Common myeloid progenitor, CD34-positive (primary cell): ENCODE results near the gene SUSD4.

Source experiments
- CTCF ChIA-PET: fragments of 350-600 bp; sonication (Branson Sonifier 250); formaldehyde crosslinking; loops from one replicate; lab custom pipeline; 2021; ENCODE audit warnings: antibody characterized with exemption; lab: Charles Lee
- POLR2A ChIA-PET: fragments of 350-600 bp; sonication (Branson Sonifier 250); formaldehyde crosslinking; loops from one replicate; lab custom pipeline; 2021; ENCODE audit warnings: antibody characterized with exemption; lab: Charles Lee
- DNase-seq, 3 donors: peaks; one replicate each; pipeline versions ENCODE4 v3.0.0 to v3.0.0-alpha.2; 2013
- H3K27ac ChIP-seq, 2 experiments: 1 replicate in 1 of 2; 2 replicates in 1 of 2; pipeline ENCODE4 v1.7.0; 2013; ENCODE audit warnings: inconsistent platforms in 2 of 2, low read length in 2 of 2, mild to moderate bottlenecking in 2 of 2, low read depth in 1 of 2, moderate library complexity in 1 of 2; ENCODE audit not compliant: severe bottlenecking in 2 of 2, insufficient read depth in 1 of 2, poor library complexity in 1 of 2
- H3K27me3 ChIP-seq, 5 experiments: replicated peaks in 2 of 5; 1 replicate in 3 of 5; 2 replicates in 2 of 5; pipeline versions ENCODE4 v1.6.1 to v1.7.0; 2013; ENCODE audit warnings: low read length in 4 of 5, mild to moderate bottlenecking in 2 of 5, moderate library complexity in 2 of 5, inconsistent platforms in 1 of 5; ENCODE audit not compliant: insufficient read depth in 5 of 5, control insufficient read depth in 4 of 5
- H3K36me3 ChIP-seq, 4 experiments: 1 replicate in 2 of 4; 2 replicates in 2 of 4; pipeline versions ENCODE4 v1.6.1 to v1.7.0; 2013; ENCODE audit warnings: low read length in 3 of 4, control low read depth in 1 of 4, mild to moderate bottlenecking in 1 of 4; ENCODE audit not compliant: control insufficient read depth in 4 of 4, insufficient read depth in 4 of 4
- H3K4me1 ChIP-seq, 4 experiments: 1 replicate in 3 of 4; 2 replicates in 1 of 4; pipeline versions ENCODE4 v1.6.1 to v1.7.1; 2013; ENCODE audit warnings: low read length in 3 of 4, mild to moderate bottlenecking in 3 of 4, control low read depth in 1 of 4, inconsistent platforms in 1 of 4, moderate library complexity in 1 of 4; ENCODE audit not compliant: control insufficient read depth in 4 of 4, insufficient read depth in 4 of 4; ENCODE audit errors: control extremely low read depth in 1 of 4
- H3K4me3 ChIP-seq, 7 experiments: 1 replicate in 4 of 7; 2 replicates in 3 of 7; pipeline versions ENCODE4 v1.5.1 to v1.7.0; 2013; ENCODE audit warnings: mild to moderate bottlenecking in 7 of 7, low read length in 6 of 7, moderate library complexity in 6 of 7, inconsistent platforms in 2 of 7, low read depth in 2 of 7, control low read depth in 1 of 7; ENCODE audit not compliant: insufficient read depth in 4 of 7, control insufficient read depth in 1 of 7; ENCODE audit errors: extremely low read depth in 1 of 7
- H3K9me3 ChIP-seq, 5 experiments: 1 replicate in 4 of 5; 2 replicates in 1 of 5; pipeline versions ENCODE4 v1.6.1 to v1.7.1; 2013; ENCODE audit warnings: low read length in 4 of 5, mild to moderate bottlenecking in 2 of 5, inconsistent platforms in 1 of 5, low read depth in 1 of 5, moderate library complexity in 1 of 5; ENCODE audit not compliant: control insufficient read depth in 4 of 5, insufficient read depth in 2 of 5; ENCODE audit errors: control extremely low read depth in 1 of 5
- WGBS: methylation state at CpG from one replicate; pipeline ENCODE4 v1.1.5; 2013; ENCODE audit not compliant: insufficient coverage; 5-methylcytosine and 5-hydroxymethylcytosine counted together

Gene SUSD4

GRCh38 chr1:223203034-223203408 is 161.0 kb downstream of the SUSD4 start:
- H3K36me3 ChIP-seq, result no peaks in the 10 kb centered on the region
- no peaks in the 10 kb centered on the region for H3K4me1 ChIP-seq
- DNase-seq, result no peak
- WGBS, result 96% methylated on average over 8 of the region's 9 CpGs
- H3K4me3 ChIP-seq, result no peak overlapping the region
- no peak overlapping the region for H3K27ac ChIP-seq
- POLR2A ChIA-PET, result no interaction called here
- CTCF ChIA-PET, result no interaction called here
- peaks cover 0 to 3% (median 0%) of the 10 kb centered on the region in 5 experiments for H3K9me3 ChIP-seq
- peaks cover 0 to 2% (median 0%) of the 10 kb centered on the region in 5 experiments for H3K27me3 ChIP-seq

GRCh38 chr1:223202376-223203033 is 161.5 kb downstream of the SUSD4 start:
- H3K9me3 ChIP-seq, result peaks cover 0 to 3% (median 0%) of the 10 kb centered on the region in 5 experiments
- no peaks in the 10 kb centered on the region for H3K36me3 ChIP-seq
- no peak for DNase-seq
- no peak overlapping the region for H3K27ac ChIP-seq
- CTCF ChIA-PET, result no interaction called here
- no peaks in the 10 kb centered on the region for H3K4me1 ChIP-seq
- WGBS, result 91% methylated on average over 10 of the region's 13 CpGs
- no peak overlapping the region for H3K4me3 ChIP-seq
- POLR2A ChIA-PET, result no interaction called here
- H3K27me3 ChIP-seq, result peaks cover 0 to 2% (median 0%) of the 10 kb centered on the region in 5 experiments

- Histone ChIP-seq H3K27ac (no peak overlapping the region), H3K36me3 (no peaks in the 10 kb centered on the region), H3K27me3 (peaks cover 0 to 2% (median 0%) of the 10 kb centered on the region in 5 experiments), H3K9me3 (peaks cover 0 to 3% (median 0%) of the 10 kb centered on the region in 5 experiments), H3K4me3 (no peak overlapping the region), H3K4me1 (no peaks in the 10 kb centered on the region)
- ChIA-PET CTCF (no interaction called here), POLR2A (no interaction called here)
- DNase-seq, result no peak
- no CpG with 5 or more reads among the region's 2 CpGs for WGBS
These were observed 162.0 kb downstream of the SUSD4 start for GRCh38 chr1:223201967-223202366.

GRCh38 chr1:223200903-223201302 is 163.1 kb downstream of the SUSD4 start:
- no peak overlapping the region for H3K27ac ChIP-seq
- CTCF ChIA-PET, result no interaction called here
- POLR2A ChIA-PET, result no interaction called here
- no peak for DNase-seq
- H3K9me3 ChIP-seq, result peaks cover 0 to 3% (median 0%) of the 10 kb centered on the region in 5 experiments
- no peaks in the 10 kb centered on the region for H3K4me1 ChIP-seq
- 100% methylated on average over 3 of the region's 6 CpGs for WGBS
- peaks cover 0 to 2% (median 0%) of the 10 kb centered on the region in 5 experiments for H3K27me3 ChIP-seq
- H3K36me3 ChIP-seq, result no peaks in the 10 kb centered on the region
- H3K4me3 ChIP-seq, result no peak overlapping the region

GRCh38 chr1:223199094-223199647 is 164.8 kb downstream of the SUSD4 start:
- no peaks in the 10 kb centered on the region for H3K4me1 ChIP-seq
- no peak overlapping the region for H3K4me3 ChIP-seq
- H3K27ac ChIP-seq, result no peak overlapping the region
- H3K9me3 ChIP-seq, result peaks cover 0 to 3% (median 0%) of the 10 kb centered on the region in 5 experiments
- CTCF ChIA-PET, result no interaction called here
- peaks cover 0 to 2% (median 0%) of the 10 kb centered on the region in 5 experiments for H3K27me3 ChIP-seq
- DNase-seq, result no peak
- WGBS, result 73% methylated on average over 1 of the region's 2 CpGs
- no peaks in the 10 kb centered on the region for H3K36me3 ChIP-seq
- POLR2A ChIA-PET, result no interaction called here

- H3K4me3 ChIP-seq, result no peak overlapping the region
- no peaks in the 10 kb centered on the region for H3K4me1 ChIP-seq
- H3K27me3 ChIP-seq, result peaks cover 0 to 2% (median 0%) of the 10 kb centered on the region in 5 experiments
- ChIA-PET POLR2A (no interaction called here), CTCF (no interaction called here)
- WGBS, result no CpG with 5 or more reads among the region's 3 CpGs
- no peaks in the 10 kb centered on the region for H3K36me3 ChIP-seq
- DNase-seq, result no peak
- H3K9me3 ChIP-seq, result peaks cover 0 to 3% (median 0%) of the 10 kb centered on the region in 5 experiments
- H3K27ac ChIP-seq, result no peak overlapping the region
These were observed 165.4 kb downstream of the SUSD4 start for GRCh38 chr1:223198628-223198965.

- no peak overlapping the region for H3K4me3 ChIP-seq
- H3K27me3 ChIP-seq, result peaks cover 0 to 2% (median 0%) of the 10 kb centered on the region in 5 experiments
- ChIA-PET POLR2A (no interaction called here), CTCF (no interaction called here)
- H3K9me3 ChIP-seq, result peaks cover 0 to 3% (median 0%) of the 10 kb centered on the region in 5 experiments
- H3K36me3 ChIP-seq, result no peaks in the 10 kb centered on the region
- H3K4me1 ChIP-seq, result no peaks in the 10 kb centered on the region
- H3K27ac ChIP-seq, result no peak overlapping the region
- WGBS, result 67% methylated on average over 3 of the region's 4 CpGs
- no peak for DNase-seq
These were observed 165.9 kb downstream of the SUSD4 start for GRCh38 chr1:223197923-223198627.
